Body of pancreas (tissue), 4 donors: ENCODE data around the gene NEK10.

Experiments used
- POLR2A ChIP-seq, 3 donors: fragments of 450-650 bp; IDR thresholded peaks; one replicate each; pipeline ENCODE4 v1.6.1; 2016; ENCODE audit warnings: antibody characterized with exemption in 3 of 3, mild to moderate bottlenecking in 2 of 3
- TF ChIP-seq, protein P1 (sequence below), 7 experiments: fragments of 450-650 bp in 4 of 7; fragments of 200-600 bp in 3 of 7; sonication (generic) in 3 of 7; IDR thresholded peaks; one replicate each; pipeline ENCODE4 v1.5.1; 2016 to 2019; ENCODE audit warnings: antibody characterized with exemption in 7 of 7

DNA sequence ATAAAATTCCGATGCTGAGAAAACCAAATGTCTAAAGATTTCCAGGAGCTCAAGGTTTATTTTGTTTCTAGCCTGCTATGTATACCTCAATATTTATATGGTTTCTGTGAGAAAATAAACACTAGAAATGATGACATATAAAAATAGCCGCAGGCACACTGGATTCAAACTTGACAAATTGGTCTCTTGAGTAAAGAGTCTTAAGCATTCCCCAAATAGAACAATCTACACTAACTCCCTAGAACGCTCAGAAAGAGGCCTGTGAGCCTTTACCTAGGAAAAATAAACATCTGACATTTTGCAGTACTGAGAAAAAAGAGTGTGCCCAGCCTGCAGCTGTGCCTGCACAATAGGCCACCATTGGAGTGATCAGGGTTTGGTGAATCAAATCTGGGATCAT, 75.2 kb downstream of the NEK10 start:
- TF ChIP-seq, protein P1, sequence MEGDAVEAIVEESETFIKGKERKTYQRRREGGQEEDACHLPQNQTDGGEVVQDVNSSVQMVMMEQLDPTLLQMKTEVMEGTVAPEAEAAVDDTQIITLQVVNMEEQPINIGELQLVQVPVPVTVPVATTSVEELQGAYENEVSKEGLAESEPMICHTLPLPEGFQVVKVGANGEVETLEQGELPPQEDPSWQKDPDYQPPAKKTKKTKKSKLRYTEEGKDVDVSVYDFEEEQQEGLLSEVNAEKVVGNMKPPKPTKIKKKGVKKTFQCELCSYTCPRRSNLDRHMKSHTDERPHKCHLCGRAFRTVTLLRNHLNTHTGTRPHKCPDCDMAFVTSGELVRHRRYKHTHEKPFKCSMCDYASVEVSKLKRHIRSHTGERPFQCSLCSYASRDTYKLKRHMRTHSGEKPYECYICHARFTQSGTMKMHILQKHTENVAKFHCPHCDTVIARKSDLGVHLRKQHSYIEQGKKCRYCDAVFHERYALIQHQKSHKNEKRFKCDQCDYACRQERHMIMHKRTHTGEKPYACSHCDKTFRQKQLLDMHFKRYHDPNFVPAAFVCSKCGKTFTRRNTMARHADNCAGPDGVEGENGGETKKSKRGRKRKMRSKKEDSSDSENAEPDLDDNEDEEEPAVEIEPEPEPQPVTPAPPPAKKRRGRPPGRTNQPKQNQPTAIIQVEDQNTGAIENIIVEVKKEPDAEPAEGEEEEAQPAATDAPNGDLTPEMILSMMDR (IDR thresholded peaks at IDR 0.05): no peak
- no peak for TF ChIP-seq POLR2A (IDR thresholded peaks at IDR 0.05)
